ENCODE data around the gene ANXA2R. TPM values are rescaled to one million over a fixed set of nuclear protein-coding genes. Genes with fewer than 3 reads are reported as not detected.

The ANXA2R gene
- total and polyA plus RNA-seq, 2 of the 4 experiments (the other 2 are of a cell fraction), result 1.3 to 3.6 TPM

GRCh38 chr5:42992088-42992879 lies 47.8 kb downstream of the ANXA2R start (continued):
- no peak for TF ChIP-seq RAD21 (IDR thresholded peaks at IDR 0.05; ENCODE audit: low read length)
- TF ChIP-seq POLR2A (IDR thresholded peaks at IDR 0.05; ENCODE audit: low read depth, low read length), result peak; percentile 78
- TF ChIP-seq FOS (IDR thresholded peaks at IDR 0.05; ENCODE audit: low read depth, low read length), result no peak
- TF ChIP-seq MAZ (IDR thresholded peaks at IDR 0.05; ENCODE audit: borderline replicate concordance, low read depth, low read length), result peak; percentile 34; the same call in 1 of the 2 replicates
